CD8-positive, alpha-beta memory T cell (primary cell): ENCODE results near the gene GTF2IRD1. TPM values are rescaled to one million over a fixed set of nuclear protein-coding genes. Genes with fewer than 3 reads are reported as not detected.
"Not testable (repeated sequence)": the region's sequence is repeated elsewhere in the genome, so short reads cannot be mapped to it uniquely, and the experiment has no call there.

Experiments
- CTCF ChIA-PET: fragments of 350-600 bp; sonication (Branson Sonifier 250); formaldehyde crosslinking; loops from one replicate; lab custom pipeline; 2021; ENCODE audit warnings: antibody characterized with exemption; lab: Charles Lee
- POLR2A ChIA-PET: fragments of 350-600 bp; sonication (Branson Sonifier 250); formaldehyde crosslinking; loops from one replicate; lab custom pipeline; 2021; ENCODE audit warnings: antibody characterized with exemption; lab: Charles Lee
- DNase-seq, 5 donors: peaks; one replicate each; pipeline versions ENCODE4 v3.0.0 to v3.0.0-alpha.2; 2020 to 2022; ENCODE audit warnings: mixed read lengths in 1 of 5
- H3K27ac ChIP-seq: one replicate; pipeline ENCODE4 v1.7.0; 2013; ENCODE audit warnings: low read depth, mild to moderate bottlenecking, low read length, moderate library complexity
- H3K27me3 ChIP-seq: 2 replicates; pipeline ENCODE4 v1.7.0; 2013; ENCODE audit warnings: low read length, mild to moderate bottlenecking; ENCODE audit not compliant: insufficient read depth, poor library complexity, severe bottlenecking
- H3K36me3 ChIP-seq: 2 replicates; pipeline ENCODE4 v1.7.0; 2013; ENCODE audit warnings: mild to moderate bottlenecking, low read length, moderate library complexity; ENCODE audit not compliant: insufficient read depth
- H3K4me1 ChIP-seq: 2 replicates; pipeline ENCODE4 v1.7.0; 2013; ENCODE audit warnings: mild to moderate bottlenecking, low read length, moderate library complexity; ENCODE audit not compliant: insufficient read depth
- H3K4me3 ChIP-seq: 2 replicates; pipeline ENCODE4 v1.7.0; 2013; ENCODE audit warnings: mild to moderate bottlenecking, low read length
- H3K9me3 ChIP-seq: 2 replicates; pipeline ENCODE4 v1.7.0; 2013; ENCODE audit warnings: mild to moderate bottlenecking, low read length
- H3K27ac Mint-ChIP-seq, 8 donors: one replicate each; pipeline ENCODE4 v1.8.0; 2020 to 2021; ENCODE audit warnings: mixed read lengths in 8 of 8, mild to moderate bottlenecking in 6 of 8, inconsistent platforms in 3 of 8, moderate library complexity in 3 of 8
- H3K27me3 Mint-ChIP-seq, 2 donors: one replicate each; pipeline ENCODE4 v1.8.0; 2020 to 2021; ENCODE audit warnings: mixed read lengths in 2 of 2, mild to moderate bottlenecking in 1 of 2, moderate library complexity in 1 of 2
- H3K36me3 Mint-ChIP-seq, 3 donors: one replicate each; pipeline ENCODE4 v1.8.0; 2020 to 2021; ENCODE audit warnings: mixed read lengths in 3 of 3, inconsistent platforms in 1 of 3, mild to moderate bottlenecking in 1 of 3
- H3K4me1 Mint-ChIP-seq, 3 donors: one replicate each; pipeline ENCODE4 v1.8.0; 2020 to 2021; ENCODE audit warnings: mixed read lengths in 3 of 3, inconsistent platforms in 1 of 3, mild to moderate bottlenecking in 1 of 3
- H3K4me3 Mint-ChIP-seq, 7 donors: one replicate each; pipeline ENCODE4 v1.8.0; 2020 to 2021; ENCODE audit warnings: mixed read lengths in 7 of 7, mild to moderate bottlenecking in 6 of 7, moderate library complexity in 4 of 7, inconsistent platforms in 2 of 7
- H3K9me3 Mint-ChIP-seq, 5 donors: one replicate each; pipeline ENCODE4 v1.8.0; 2020 to 2022; ENCODE audit warnings: mixed read lengths in 5 of 5, mild to moderate bottlenecking in 3 of 5, moderate library complexity in 2 of 5, inconsistent platforms in 1 of 5
- polyA plus RNA-seq: library from polyadenylated mRNA; unstranded; fragments of 300-500 nt; fragmentation: Illumina TruSeq; gene quantifications from one replicate; pipeline ENCODE4 v1.2.3, GENCODE V29; 2021
- total RNA-seq, 2 experiments: library from RNA; stranded (reverse); gene quantifications; one replicate each; pipeline ENCODE4 v1.2.3, GENCODE V29; 2021

GTF2IRD1 gene
- total and polyA plus RNA-seq, 3 experiments from 2014 or later, result 0.42 to 0.88 TPM; not detected in 1

DNA sequence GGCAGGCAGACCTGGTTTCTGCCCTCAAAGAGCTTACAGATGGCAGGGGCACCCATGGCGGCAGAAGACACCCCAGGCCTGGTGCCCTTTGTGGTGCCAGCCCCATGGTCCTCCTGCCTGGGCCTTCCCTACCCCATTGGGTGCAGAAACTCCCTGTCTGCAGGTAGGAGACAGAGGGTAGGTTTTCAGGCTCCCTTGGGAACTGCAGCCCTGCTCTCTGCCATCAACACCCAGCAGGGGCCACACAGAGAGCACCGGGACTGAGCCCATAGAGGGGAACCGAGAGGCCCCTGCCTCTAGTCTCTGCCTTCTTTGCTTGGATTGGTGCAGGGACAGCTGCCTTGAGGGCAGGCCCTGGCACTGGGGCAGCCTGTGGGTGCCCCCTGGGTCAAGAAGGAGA is 52.6 kb downstream of the GTF2IRD1 start:
- H3K9me3 ChIP-seq, result no peaks in the 10 kb centered on the region
- no peak overlapping the region for H3K27ac ChIP-seq
- H3K27me3 Mint-ChIP-seq, result peaks cover 0 to 2% of the 10 kb centered on the region in 2 donors
- no peak for DNase-seq
- CTCF ChIA-PET, result no interaction called here
- H3K27ac Mint-ChIP-seq, result no peak overlapping the region
- no peaks in the 10 kb centered on the region for H3K27me3 ChIP-seq
- H3K4me3 Mint-ChIP-seq, result no peak overlapping the region
- no peaks in the 10 kb centered on the region for H3K4me1 Mint-ChIP-seq
- H3K36me3 ChIP-seq, result no peaks in the 10 kb centered on the region
- no peaks in the 10 kb centered on the region for H3K36me3 Mint-ChIP-seq
- H3K9me3 Mint-ChIP-seq, result no peaks in the 10 kb centered on the region
- POLR2A ChIA-PET, result no interaction called here
- no peaks in the 10 kb centered on the region for H3K4me1 ChIP-seq
- no peak overlapping the region for H3K4me3 ChIP-seq

GRCh38 chr7:74507538-74508319 is 54.0 kb downstream of the GTF2IRD1 start:
- Mint-ChIP-seq H3K36me3 (no peaks in the 10 kb centered on the region), H3K27ac (no peak overlapping the region), H3K4me3 (no peak overlapping the region), H3K4me1 (no peaks in the 10 kb centered on the region), H3K9me3 (no peaks in the 10 kb centered on the region), H3K27me3 (no peaks in the 10 kb centered on the region)
- POLR2A ChIA-PET, result no interaction called here
- DNase-seq, result no peak
- H3K9me3 ChIP-seq, result no peaks in the 10 kb centered on the region
- CTCF ChIA-PET, result no interaction called here
- no peak overlapping the region for H3K27ac ChIP-seq
- H3K4me1 ChIP-seq, result no peaks in the 10 kb centered on the region
- H3K36me3 ChIP-seq, result no peaks in the 10 kb centered on the region
- no peak overlapping the region for H3K4me3 ChIP-seq
- no peaks in the 10 kb centered on the region for H3K27me3 ChIP-seq

DNA sequence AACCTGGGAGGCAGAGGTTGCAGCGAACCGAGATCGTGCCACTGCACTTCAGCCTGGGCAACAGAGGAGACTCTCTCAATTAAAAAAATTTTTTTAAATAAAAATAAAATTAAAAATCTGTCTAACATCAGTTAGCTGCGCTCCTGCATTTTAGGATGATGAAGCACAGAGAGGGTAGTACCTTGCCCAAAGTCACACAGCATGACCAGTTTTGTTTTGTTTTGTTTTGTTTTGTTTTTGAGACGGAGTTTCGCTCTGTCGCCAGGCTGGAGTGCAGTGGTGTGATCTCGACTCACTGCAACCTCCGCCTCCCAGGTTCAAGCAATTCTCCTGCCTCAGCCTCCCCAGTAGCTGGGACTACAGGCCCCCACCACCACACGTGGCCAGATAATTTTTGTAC is 55.7 kb downstream of the GTF2IRD1 start:
- H3K36me3 ChIP-seq, CTCF ChIA-PET, POLR2A ChIA-PET, H3K4me3 ChIP-seq, H3K4me1 Mint-ChIP-seq, H3K27ac Mint-ChIP-seq, DNase-seq, H3K4me3 Mint-ChIP-seq, H3K27ac ChIP-seq, H3K9me3 Mint-ChIP-seq, H3K27me3 Mint-ChIP-seq, H3K27me3 ChIP-seq, H3K4me1 ChIP-seq, H3K36me3 Mint-ChIP-seq, H3K9me3 ChIP-seq: not testable (repeated sequence)

DNA sequence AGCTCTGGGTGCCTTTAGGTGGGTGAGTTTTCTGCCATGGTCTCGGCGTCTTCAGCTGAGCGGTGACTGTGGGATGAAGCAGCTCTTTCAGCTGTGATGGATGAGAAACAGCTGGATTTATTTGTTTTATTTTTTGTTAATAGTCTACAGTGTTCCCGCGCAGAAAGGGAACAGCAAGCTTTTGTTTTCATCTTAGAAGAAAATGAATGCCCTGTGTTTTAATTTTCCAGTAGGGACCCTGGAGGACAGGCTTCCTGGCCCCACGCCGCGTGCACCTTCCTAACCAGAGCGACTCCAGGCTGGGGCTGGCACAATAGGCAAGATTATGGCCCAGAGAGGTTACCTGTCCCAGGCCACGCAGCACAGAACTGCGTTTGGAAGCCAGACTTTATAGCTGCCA is 57.6 kb downstream of the GTF2IRD1 start:
- Mint-ChIP-seq H3K4me1 (no peaks in the 10 kb centered on the region), H3K4me3 (no peak overlapping the region), H3K36me3 (peaks cover 0 to 1% (median 0%) of the 10 kb centered on the region in 3 donors), H3K27me3 (no peaks in the 10 kb centered on the region), H3K27ac (no peak overlapping the region), H3K9me3 (no peaks in the 10 kb centered on the region)
- Histone ChIP-seq H3K4me1 (no peaks in the 10 kb centered on the region), H3K36me3 (no peaks in the 10 kb centered on the region), H3K9me3 (no peaks in the 10 kb centered on the region), H3K4me3 (no peak overlapping the region), H3K27ac (no peak overlapping the region), H3K27me3 (no peaks in the 10 kb centered on the region)
- CTCF ChIA-PET, result no interaction called here
- no peak for DNase-seq
- POLR2A ChIA-PET, result no interaction called here

DNA sequence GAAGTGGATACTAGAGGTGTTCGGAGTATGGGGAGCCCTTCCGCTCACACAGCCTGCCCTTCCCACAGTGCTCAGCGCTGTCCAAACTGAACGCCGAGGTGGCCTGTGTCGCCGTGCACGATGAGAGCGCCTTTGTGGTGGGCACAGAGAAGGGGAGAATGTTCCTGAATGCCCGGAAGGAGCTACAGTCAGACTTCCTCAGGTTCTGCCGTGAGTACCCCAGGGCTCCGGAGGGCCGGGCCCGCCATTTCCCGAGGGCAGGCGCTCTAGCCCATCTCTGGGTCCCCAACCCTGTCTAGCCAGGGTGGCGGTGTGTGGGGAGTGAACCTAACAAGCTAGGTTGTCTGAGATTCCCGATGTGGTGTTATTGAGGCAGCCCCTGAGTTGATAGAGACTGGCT is 59.1 kb downstream of the GTF2IRD1 start:
- Histone ChIP-seq H3K36me3 (no peaks in the 10 kb centered on the region), H3K4me1 (no peaks in the 10 kb centered on the region), H3K4me3 (no peak overlapping the region), H3K9me3 (no peaks in the 10 kb centered on the region), H3K27me3 (no peaks in the 10 kb centered on the region), H3K27ac (no peak overlapping the region)
- Mint-ChIP-seq H3K9me3 (no peaks in the 10 kb centered on the region), H3K4me3 (no peak overlapping the region), H3K27ac (no peak overlapping the region), H3K27me3 (no peaks in the 10 kb centered on the region), H3K4me1 (no peaks in the 10 kb centered on the region), H3K36me3 (peaks cover 0 to 1% (median 0%) of the 10 kb centered on the region in 3 donors)
- POLR2A ChIA-PET, result interaction anchor here (0.6 kb wide), 1 partner anchor 145 kb away, joined by 5 read pairs; the partner anchor contains the start of gene GTF2I
- CTCF ChIA-PET, result no interaction called here
- no peak for DNase-seq

DNA sequence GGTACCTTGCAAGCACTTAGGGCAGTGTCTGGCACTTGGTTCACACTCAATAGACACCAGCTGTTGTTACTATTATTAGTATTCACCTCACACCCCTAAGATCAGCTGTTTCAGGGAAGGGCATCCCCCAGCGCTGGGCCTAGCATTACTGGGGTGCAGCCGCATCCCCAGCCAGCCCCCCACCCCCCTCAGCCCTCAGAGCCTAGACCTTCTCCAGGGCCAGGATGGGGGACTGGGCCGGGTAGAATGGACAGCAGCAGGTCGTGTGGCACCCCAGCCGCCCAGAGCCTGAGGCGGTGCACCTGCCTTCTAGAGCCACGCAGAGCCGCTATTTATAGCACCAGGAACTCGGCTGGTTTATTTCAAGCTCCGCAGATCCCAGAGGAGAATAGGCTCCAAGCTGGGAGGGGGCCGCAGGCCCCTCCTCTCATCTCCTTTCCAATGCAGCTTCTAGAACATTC is 60.5 kb downstream of the GTF2IRD1 start:
- Mint-ChIP-seq H3K9me3 (no peaks in the 10 kb centered on the region), H3K4me1 (no peaks in the 10 kb centered on the region), H3K27me3 (no peaks in the 10 kb centered on the region), H3K27ac (no peak overlapping the region), H3K36me3 (peaks cover 0 to 1% (median 0%) of the 10 kb centered on the region in 3 donors), H3K4me3 (no peak overlapping the region)
- Histone ChIP-seq H3K9me3 (no peaks in the 10 kb centered on the region), H3K36me3 (no peaks in the 10 kb centered on the region), H3K27me3 (no peaks in the 10 kb centered on the region), H3K27ac (no peak overlapping the region), H3K4me1 (no peaks in the 10 kb centered on the region), H3K4me3 (no peak overlapping the region)
- ChIA-PET POLR2A (interaction anchor here (0.6 kb wide), 1 partner anchor 60 kb away, joined by 3 read pairs; no protein-coding TSS in a partner anchor), CTCF (no interaction called here)
- no peak for DNase-seq

DNA sequence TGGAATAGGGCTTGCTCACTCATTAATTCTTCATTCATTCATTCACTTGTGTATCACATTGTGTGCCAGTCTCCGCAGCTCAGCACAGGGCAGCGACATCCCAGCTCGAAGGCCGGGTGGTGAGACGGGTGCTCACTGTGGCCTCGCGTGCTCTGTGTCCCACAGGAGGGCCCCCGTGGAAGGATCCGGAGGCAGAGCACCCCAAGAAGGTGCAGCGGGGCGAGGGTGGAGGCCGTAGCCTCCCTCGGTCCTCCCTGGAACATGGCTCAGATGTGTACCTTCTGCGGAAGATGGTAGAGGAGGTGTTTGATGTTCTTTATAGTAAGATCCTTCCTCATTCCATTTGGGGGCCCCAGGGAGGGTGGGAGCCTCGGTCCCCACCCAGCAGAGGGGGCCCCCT is 61.6 kb downstream of the GTF2IRD1 start:
- Histone ChIP-seq H3K4me1 (no peaks in the 10 kb centered on the region), H3K27ac (no peak overlapping the region), H3K36me3 (no peaks in the 10 kb centered on the region), H3K4me3 (no peak overlapping the region), H3K9me3 (no peaks in the 10 kb centered on the region), H3K27me3 (no peaks in the 10 kb centered on the region)
- POLR2A ChIA-PET, result no interaction called here
- no peak for DNase-seq
- Mint-ChIP-seq H3K9me3 (no peaks in the 10 kb centered on the region), H3K4me1 (no peaks in the 10 kb centered on the region), H3K36me3 (peaks cover 0 to 1% (median 0%) of the 10 kb centered on the region in 3 donors), H3K4me3 (no peak overlapping the region), H3K27me3 (no peaks in the 10 kb centered on the region), H3K27ac (no peak overlapping the region)
- CTCF ChIA-PET, result no interaction called here

DNA sequence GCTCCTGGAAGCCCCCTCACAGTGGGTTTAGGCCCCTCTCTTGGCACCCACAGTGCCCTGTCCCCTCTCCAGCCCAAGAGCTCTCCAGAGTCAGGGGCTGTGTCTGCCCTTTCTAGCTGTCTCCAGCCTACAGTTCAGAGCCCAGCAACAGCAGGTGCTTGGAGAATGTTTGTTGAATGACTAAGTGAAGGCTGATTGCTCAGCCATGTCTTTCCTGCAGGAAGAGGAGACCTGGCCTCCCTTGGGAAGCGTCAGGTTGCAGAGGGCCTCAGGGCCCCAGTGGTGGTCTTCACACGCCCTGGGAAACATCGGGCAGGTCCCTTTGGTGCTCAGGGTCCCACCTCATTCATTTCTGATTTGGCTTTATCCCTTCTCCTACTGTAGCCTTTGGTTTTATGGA is 62.5 kb downstream of the GTF2IRD1 start:
- Histone ChIP-seq H3K27me3 (no peaks in the 10 kb centered on the region), H3K9me3 (no peaks in the 10 kb centered on the region), H3K4me1 (no peaks in the 10 kb centered on the region), H3K4me3 (no peak overlapping the region), H3K36me3 (no peaks in the 10 kb centered on the region), H3K27ac (no peak overlapping the region)
- Mint-ChIP-seq H3K4me1 (no peaks in the 10 kb centered on the region), H3K4me3 (no peak overlapping the region), H3K9me3 (no peaks in the 10 kb centered on the region), H3K36me3 (peaks cover 0 to 1% (median 0%) of the 10 kb centered on the region in 3 donors), H3K27me3 (no peaks in the 10 kb centered on the region), H3K27ac (no peak overlapping the region)
- CTCF ChIA-PET, result no interaction called here
- POLR2A ChIA-PET, result no interaction called here
- DNase-seq, result no peak
